HepG2 (cell line): ENCODE measurements around the gene APLP1.

Experiments
- CHCHD3 ChIP-seq: sonication (generic); formaldehyde crosslinking; IDR thresholded peaks from 2 replicates; pipeline ENCODE4 v1.8.0; 2022; ENCODE audit warnings: mild to moderate bottlenecking, missing genetic modification reagents, moderate library complexity
- GABPB1 ChIP-seq: IDR thresholded peaks from 2 replicates; pipeline ENCODE4 v1.6.1; 2016; ENCODE audit warnings: mild to moderate bottlenecking, missing genetic modification reagents, moderate library complexity, missing compliant biosample characterization
- KDM2A ChIP-seq: sonication (generic); formaldehyde crosslinking; IDR thresholded peaks from 2 replicates; pipeline ENCODE4 v1.4.0; 2020; ENCODE audit warnings: low read depth, missing genetic modification reagents, borderline replicate concordance
- MXI1 ChIP-seq: IDR thresholded peaks from 3 replicates; pipeline ENCODE4 v1.6.1; 2012; ENCODE audit warnings: low read depth, low read length, inconsistent platforms, borderline replicate concordance
- POLR2A ChIP-seq, 2 experiments: IDR thresholded peaks; 2 replicates each; pipeline ENCODE4 v1.6.1; 2011; ENCODE audit warnings: low read depth in 2 of 2, low read length in 2 of 2, mild to moderate bottlenecking in 1 of 2, moderate library complexity in 1 of 2; ENCODE audit not compliant: insufficient read depth in 1 of 2
- TF ChIP-seq, protein P1 (sequence below): sonication (generic); formaldehyde crosslinking; IDR thresholded peaks from 2 replicates; pipeline ENCODE4 v1.4.0; 2020; ENCODE audit warnings: missing genetic modification reagents, mild to moderate bottlenecking, borderline replicate concordance
- TF ChIP-seq, protein P2 (sequence below): IDR thresholded peaks from 2 replicates; pipeline ENCODE4 v1.6.1; 2012; ENCODE audit warnings: inconsistent platforms

DNA sequence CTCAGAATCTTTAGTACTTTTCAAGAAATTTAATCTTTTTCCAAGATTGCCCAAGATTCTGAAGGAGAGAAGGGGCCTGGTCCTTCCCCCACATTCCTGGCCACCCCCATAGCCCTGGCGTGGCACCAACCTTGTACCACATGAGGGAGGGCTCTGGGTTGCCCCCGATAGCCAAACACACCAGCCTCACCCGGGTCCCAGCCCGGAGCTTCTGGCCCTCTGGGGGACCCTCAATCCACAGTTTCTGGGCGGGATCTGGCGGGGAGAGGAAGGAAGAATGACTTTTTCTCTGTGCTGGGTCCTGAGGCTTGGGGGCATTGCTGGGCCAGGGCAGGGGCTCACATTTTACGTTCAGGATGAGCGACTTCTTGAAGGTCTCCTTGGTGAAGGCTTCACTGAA is 20.5 kb upstream of the APLP1 start:
- TF ChIP-seq, protein P1, sequence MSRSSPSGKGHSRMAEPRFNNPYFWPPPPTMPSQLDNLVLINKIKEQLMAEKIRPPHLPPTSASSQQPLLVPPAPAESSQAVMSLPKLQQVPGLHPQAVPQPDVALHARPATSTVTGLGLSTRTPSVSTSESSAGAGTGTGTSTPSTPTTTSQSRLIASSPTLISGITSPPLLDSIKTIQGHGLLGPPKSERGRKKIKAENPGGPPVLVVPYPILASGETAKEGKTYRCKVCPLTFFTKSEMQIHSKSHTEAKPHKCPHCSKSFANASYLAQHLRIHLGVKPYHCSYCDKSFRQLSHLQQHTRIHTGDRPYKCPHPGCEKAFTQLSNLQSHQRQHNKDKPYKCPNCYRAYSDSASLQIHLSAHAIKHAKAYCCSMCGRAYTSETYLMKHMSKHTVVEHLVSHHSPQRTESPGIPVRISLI (CRISPR knock-in tag) = no peak
- TF ChIP-seq GABPB1 (no peak), MXI1 (no peak), POLR2A (IDR thresholded peaks at IDR 0.05; ENCODE audit: insufficient read depth in 1 of 2, low read depth in 2 of 2, low read length in 2 of 2) (no peak), CHCHD3 (CRISPR knock-in tag) (no peak), KDM2A (CRISPR knock-in tag) (no peak)
- TF ChIP-seq, protein P2, sequence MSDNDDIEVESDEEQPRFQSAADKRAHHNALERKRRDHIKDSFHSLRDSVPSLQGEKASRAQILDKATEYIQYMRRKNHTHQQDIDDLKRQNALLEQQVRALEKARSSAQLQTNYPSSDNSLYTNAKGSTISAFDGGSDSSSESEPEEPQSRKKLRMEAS = no peak
